Activated T-cell treated with anti-CD3 and anti-CD28 coated beads, Interleukin-2, amount 50 U/mL, for 72 hours (primary cell): ENCODE measurements around the gene PLCD3. TPM values are rescaled to one million over a fixed set of nuclear protein-coding genes. Genes with fewer than 3 reads are reported as not detected.

Experiments
- ATAC-seq, 2 donors: fragments of 150-1000 bp; cut with Tn5 transposase; replicated peaks in 1 of 2; 2 replicates each; pipeline ENCODE4 v1.10.0; 2021; ENCODE audit warnings: moderate library complexity in 2 of 2, mild to moderate bottlenecking in 1 of 2
- DNase-seq, 2 donors: peaks; one replicate each; pipeline ENCODE4 v3.0.0; 2021 to 2022; ENCODE audit warnings: mixed read lengths in 1 of 2
- H3K27ac Mint-ChIP-seq: one replicate; pipeline ENCODE4 v1.8.0; 2022; ENCODE audit warnings: mild to moderate bottlenecking, moderate library complexity, mixed read lengths
- H3K27me3 Mint-ChIP-seq: one replicate; pipeline ENCODE4 v1.8.0; 2022; ENCODE audit warnings: low read depth, mixed read lengths
- H3K36me3 Mint-ChIP-seq, 2 donors: one replicate each; pipeline ENCODE4 v1.8.0; 2022; ENCODE audit warnings: mixed read lengths in 2 of 2, mild to moderate bottlenecking in 1 of 2; ENCODE audit not compliant: insufficient read depth in 2 of 2
- H3K4me1 Mint-ChIP-seq: one replicate; pipeline ENCODE4 v1.8.0; 2022; ENCODE audit warnings: low read depth, mixed read lengths
- H3K4me3 Mint-ChIP-seq, 2 donors: one replicate each; pipeline ENCODE4 v1.8.0; 2022; ENCODE audit warnings: mild to moderate bottlenecking in 2 of 2, mixed read lengths in 2 of 2, moderate library complexity in 2 of 2
- H3K9me3 Mint-ChIP-seq, 2 donors: one replicate each; pipeline ENCODE4 v1.8.0; 2022; ENCODE audit warnings: mixed read lengths in 2 of 2
- total RNA-seq, 2 donors: library from RNA; stranded (reverse); gene quantifications; one replicate each; pipeline ENCODE4 v1.2.3, GENCODE V29; 2022

The PLCD3 gene
- total RNA-seq, 2 donors from 2014 or later, result 3.1 to 4.5 TPM

GRCh38 chr17:45091778-45092425 lies 40.4 kb downstream of the PLCD3 start:
- no peak for DNase-seq
- Mint-ChIP-seq H3K4me3 (no peak overlapping the region), H3K4me1 (no peaks in the 10 kb centered on the region), H3K27me3 (no peaks in the 10 kb centered on the region), H3K27ac (no peak overlapping the region), H3K9me3 (no peaks in the 10 kb centered on the region), H3K36me3 (peaks cover 5 to 26% of the 10 kb centered on the region in 2 donors)
- no peak for ATAC-seq

GRCh38 chr17:45090711-45091110 lies 41.6 kb downstream of the PLCD3 start:
- ATAC-seq (no peak), DNase-seq (no peak)
- no peaks in the 10 kb centered on the region for H3K4me1 Mint-ChIP-seq
- H3K27ac Mint-ChIP-seq, result no peak overlapping the region
- H3K4me3 Mint-ChIP-seq, result no peak overlapping the region
- H3K9me3 Mint-ChIP-seq, result no peaks in the 10 kb centered on the region
- H3K27me3 Mint-ChIP-seq, result no peaks in the 10 kb centered on the region
- peaks cover 4 to 23% of the 10 kb centered on the region in 2 donors for H3K36me3 Mint-ChIP-seq

- Mint-ChIP-seq H3K27me3 (no peaks in the 10 kb centered on the region), H3K4me1 (no peaks in the 10 kb centered on the region), H3K4me3 (no peak overlapping the region), H3K9me3 (no peaks in the 10 kb centered on the region), H3K36me3 (peaks cover 5 to 24% of the 10 kb centered on the region in 2 donors), H3K27ac (no peak overlapping the region)
- ATAC-seq (no peak), DNase-seq (no peak)
Measured at GRCh38 chr17:45088741-45089140, 43.6 kb downstream of the PLCD3 start.

- no peaks in the 10 kb centered on the region for H3K4me1 Mint-ChIP-seq
- no peak overlapping the region for H3K27ac Mint-ChIP-seq
- H3K4me3 Mint-ChIP-seq, result no peak overlapping the region
- no peak for ATAC-seq
- H3K36me3 Mint-ChIP-seq, result peaks cover 4 to 25% of the 10 kb centered on the region in 2 donors
- no peak for DNase-seq
- H3K27me3 Mint-ChIP-seq, result no peaks in the 10 kb centered on the region
- no peaks in the 10 kb centered on the region for H3K9me3 Mint-ChIP-seq
Measured at GRCh38 chr17:45087978-45088377, 44.3 kb downstream of the PLCD3 start.

- peaks cover 4 to 22% of the 10 kb centered on the region in 2 donors for H3K36me3 Mint-ChIP-seq
- H3K9me3 Mint-ChIP-seq, result no peaks in the 10 kb centered on the region
- no peak overlapping the region for H3K27ac Mint-ChIP-seq
- no peak for ATAC-seq
- H3K27me3 Mint-ChIP-seq, result no peaks in the 10 kb centered on the region
- H3K4me1 Mint-ChIP-seq, result no peaks in the 10 kb centered on the region
- H3K4me3 Mint-ChIP-seq, result no peak overlapping the region
- DNase-seq, result no peak
Measured at GRCh38 chr17:45087504-45087975, 44.8 kb downstream of the PLCD3 start.

- peaks cover 4 to 17% of the 10 kb centered on the region in 2 donors for H3K36me3 Mint-ChIP-seq
- H3K27ac Mint-ChIP-seq, result no peak overlapping the region
- H3K4me1 Mint-ChIP-seq, result no peaks in the 10 kb centered on the region
Measured at GRCh38 chr17:45086865-45087503, 45.3 kb downstream of the PLCD3 start.

GRCh38 chr17:45086391-45086790 lies 45.9 kb downstream of the PLCD3 start:
- DNase-seq (no peak), ATAC-seq (no peak)
- H3K27ac Mint-ChIP-seq, result no peak overlapping the region
- H3K4me1 Mint-ChIP-seq, result no peaks in the 10 kb centered on the region
- H3K27me3 Mint-ChIP-seq, result no peaks in the 10 kb centered on the region
- no peak overlapping the region for H3K4me3 Mint-ChIP-seq
- H3K36me3 Mint-ChIP-seq, result peaks cover 4 to 19% of the 10 kb centered on the region in 2 donors
- H3K9me3 Mint-ChIP-seq, result no peaks in the 10 kb centered on the region

More at GRCh38 chr17:45086865-45087503, 45.3 kb downstream of the PLCD3 start:
- no peak for ATAC-seq
- no peaks in the 10 kb centered on the region for H3K27me3 Mint-ChIP-seq
- H3K9me3 Mint-ChIP-seq, result no peaks in the 10 kb centered on the region
- H3K4me3 Mint-ChIP-seq, result no peak overlapping the region
- DNase-seq, result no peak

GRCh38 chr17:45081047-45081703 lies 51.1 kb downstream of the PLCD3 start:
- no peak overlapping the region for H3K27ac Mint-ChIP-seq
- H3K9me3 Mint-ChIP-seq, result no peaks in the 10 kb centered on the region
- H3K36me3 Mint-ChIP-seq, result peaks cover 4 to 20% of the 10 kb centered on the region in 2 donors

GRCh38 chr17:45077643-45078042 lies 54.7 kb downstream of the PLCD3 start:
- Mint-ChIP-seq H3K4me3 (no peak overlapping the region), H3K27me3 (no peaks in the 10 kb centered on the region), H3K27ac (peak overlapping the region; percentile 13), H3K36me3 (peaks cover 4 to 15% of the 10 kb centered on the region in 2 donors), H3K4me1 (peaks cover 24% of the 10 kb centered on the region), H3K9me3 (no peaks in the 10 kb centered on the region)
- peak; percentile 47 to 62 for ATAC-seq
- no peak for DNase-seq

More at GRCh38 chr17:45081047-45081703, 51.1 kb downstream of the PLCD3 start:
- Mint-ChIP-seq H3K4me1 (peaks cover 10% of the 10 kb centered on the region), H3K4me3 (no peak overlapping the region), H3K27me3 (no peaks in the 10 kb centered on the region)
- ATAC-seq, result no peak
- no peak for DNase-seq

- ATAC-seq (no peak), DNase-seq (no peak)
- Mint-ChIP-seq H3K27ac (peak overlapping the region; percentile 38), H3K27me3 (no peaks in the 10 kb centered on the region), H3K36me3 (peaks cover 2 to 13% of the 10 kb centered on the region in 2 donors), H3K4me3 (no peak overlapping the region), H3K9me3 (no peaks in the 10 kb centered on the region), H3K4me1 (peaks cover 24% of the 10 kb centered on the region)
Measured at GRCh38 chr17:45073414-45074070, 58.8 kb downstream of the PLCD3 start.

- no peak overlapping the region for H3K27ac Mint-ChIP-seq
- DNase-seq (no peak), ATAC-seq (no peak)
- H3K27me3 Mint-ChIP-seq, result no peaks in the 10 kb centered on the region
- H3K36me3 Mint-ChIP-seq, result peaks cover 0 to 16% of the 10 kb centered on the region in 2 donors
- H3K9me3 Mint-ChIP-seq, result no peaks in the 10 kb centered on the region
- H3K4me3 Mint-ChIP-seq, result no peak overlapping the region
- H3K4me1 Mint-ChIP-seq, result peaks cover 20% of the 10 kb centered on the region
Measured at GRCh38 chr17:45070809-45071208, 61.5 kb downstream of the PLCD3 start.

- Mint-ChIP-seq H3K27me3 (no peaks in the 10 kb centered on the region), H3K36me3 (peaks cover 0 to 16% of the 10 kb centered on the region in 2 donors), H3K9me3 (no peaks in the 10 kb centered on the region), H3K27ac (no peak overlapping the region), H3K4me3 (no peak overlapping the region), H3K4me1 (peaks cover 24% of the 10 kb centered on the region)
- DNase-seq (no peak), ATAC-seq (no peak)
Measured at GRCh38 chr17:45070001-45070400, 62.3 kb downstream of the PLCD3 start.

- Mint-ChIP-seq H3K4me1 (peaks cover 33% of the 10 kb centered on the region), H3K4me3 (no peak overlapping the region), H3K9me3 (no peaks in the 10 kb centered on the region), H3K27ac (no peak overlapping the region), H3K27me3 (no peaks in the 10 kb centered on the region), H3K36me3 (peaks cover 0 to 21% of the 10 kb centered on the region in 2 donors)
- no peak for DNase-seq
- ATAC-seq, result no peak
Measured at GRCh38 chr17:45067637-45068036, 64.7 kb downstream of the PLCD3 start.
